ENCODE results near the gene CDKAL1. TPM values are rescaled to one million over a fixed set of nuclear protein-coding genes. Genes with fewer than 3 reads are reported as not detected.
A peak's percentile ranks its signal among the peaks of the same experiment; 100 is the strongest.

The CDKAL1 gene
- total RNA-seq, 1 experiment from 2014 or later = 16.1 TPM

- CTCF ChIA-PET = no interaction called here
- no peaks in the 10 kb centered on the region for H3K9me3 ChIP-seq (ENCODE audit: insufficient read depth, low read depth)
- no peaks in the 10 kb centered on the region for H3K79me2 ChIP-seq (ENCODE audit: low read depth)
- no peaks in the 10 kb centered on the region for H3K9me2 ChIP-seq (ENCODE audit: insufficient read depth)
- no peaks in the 10 kb centered on the region for H3F3A ChIP-seq (ENCODE audit: insufficient read depth, low read depth)
- no peaks in the 10 kb centered on the region for H3K36me3 ChIP-seq (ENCODE audit: low read depth)
- H4K20me1 ChIP-seq (ENCODE audit: insufficient read depth) = no peaks in the 10 kb centered on the region
- intact Hi-C loops (cut with micrococcal nuclease; ENCODE audit: unreplicated experiment) = no loop called here
- no peaks in the 10 kb centered on the region for H3K27me3 ChIP-seq (ENCODE audit: insufficient read depth, low read depth)
- H3K4me2 ChIP-seq = no peak overlapping the region
- TF ChIP-seq EZH2 (IDR thresholded peaks at IDR 0.05; ENCODE audit: low read depth) (no peak), CTCF (conservative IDR thresholded peaks at IDR 0.05) (no peak)
- no peak overlapping the region for H3K27ac ChIP-seq
- no peak overlapping the region for H3K4me3 ChIP-seq
- H3K4me1 ChIP-seq (replicated peaks; ENCODE audit: insufficient read depth) = peaks cover 5% of the 10 kb centered on the region; the same call in 1 of the 2 replicates
- POLR2A ChIA-PET (ENCODE audit: unreplicated experiment) = no interaction called here
- H2AFZ ChIP-seq = no peak overlapping the region
- BruUV-seq (replicated peaks) = no TSS peak
- DNase-seq = peak in 1 of 2 experiments; percentile 17
These were observed 499.3 kb downstream of the CDKAL1 start for GRCh38 chr6:21033575-21034026.

- CTCF ChIA-PET = no interaction called here
These were observed 500.1 kb downstream of the CDKAL1 start for GRCh38 chr6:21034345-21034744.

GRCh38 chr6:21037453-21037852, 503.2 kb downstream of the CDKAL1 start:
- peaks cover 5% of the 10 kb centered on the region; the same call in 1 of the 2 replicates for H3K4me1 ChIP-seq (replicated peaks; ENCODE audit: insufficient read depth)
- no peak overlapping the region for H2AFZ ChIP-seq
- H3K4me2 ChIP-seq = no peak overlapping the region
- no peaks in the 10 kb centered on the region for H3K36me3 ChIP-seq (ENCODE audit: low read depth)
- no peak overlapping the region for H3K4me3 ChIP-seq
- no peaks in the 10 kb centered on the region for H3K27me3 ChIP-seq (ENCODE audit: insufficient read depth, low read depth)
- no peaks in the 10 kb centered on the region for H3K9me2 ChIP-seq (ENCODE audit: insufficient read depth)
- H3K9me3 ChIP-seq (ENCODE audit: insufficient read depth, low read depth) = no peaks in the 10 kb centered on the region
- H4K20me1 ChIP-seq (ENCODE audit: insufficient read depth) = no peaks in the 10 kb centered on the region
- no peak for TF ChIP-seq CTCF (conservative IDR thresholded peaks at IDR 0.05)
- TF ChIP-seq EZH2 (IDR thresholded peaks at IDR 0.05; ENCODE audit: low read depth) = no peak
- no peak for DNase-seq
- intact Hi-C loops (cut with micrococcal nuclease; ENCODE audit: unreplicated experiment) = no loop called here
- CTCF ChIA-PET = no interaction called here
- no peaks in the 10 kb centered on the region for H3K79me2 ChIP-seq (ENCODE audit: low read depth)
- POLR2A ChIA-PET (ENCODE audit: unreplicated experiment) = no interaction called here
- no peaks in the 10 kb centered on the region for H3F3A ChIP-seq (ENCODE audit: insufficient read depth, low read depth)
- H3K27ac ChIP-seq = no peak overlapping the region
- BruUV-seq (replicated peaks) = no TSS peak

More at GRCh38 chr6:21034345-21034744, 500.1 kb downstream of the CDKAL1 start:
- Histone ChIP-seq H3K9me3 (ENCODE audit: insufficient read depth, low read depth) (no peaks in the 10 kb centered on the region), H3K27ac (no peak overlapping the region), H3K27me3 (ENCODE audit: insufficient read depth, low read depth) (no peaks in the 10 kb centered on the region), H3K36me3 (ENCODE audit: low read depth) (no peaks in the 10 kb centered on the region), H4K20me1 (ENCODE audit: insufficient read depth) (no peaks in the 10 kb centered on the region), H3K4me1 (replicated peaks; ENCODE audit: insufficient read depth) (peaks cover 5% of the 10 kb centered on the region; the same call in 1 of the 2 replicates), H3F3A (ENCODE audit: insufficient read depth, low read depth) (no peaks in the 10 kb centered on the region), H3K4me2 (no peak overlapping the region), H3K4me3 (no peak overlapping the region), H3K9me2 (ENCODE audit: insufficient read depth) (no peaks in the 10 kb centered on the region), H3K79me2 (ENCODE audit: low read depth) (no peaks in the 10 kb centered on the region), H2AFZ (no peak overlapping the region)
- POLR2A ChIA-PET (ENCODE audit: unreplicated experiment) = no interaction called here
- intact Hi-C loops (cut with micrococcal nuclease; ENCODE audit: unreplicated experiment) = no loop called here
- no TSS peak for BruUV-seq (replicated peaks)
- TF ChIP-seq EZH2 (IDR thresholded peaks at IDR 0.05; ENCODE audit: low read depth) = no peak
- no peak for TF ChIP-seq CTCF (conservative IDR thresholded peaks at IDR 0.05)
- no peak for DNase-seq
